Lower leg skin (tissue), 3 donors: Measurements from ENCODE around the gene HPX.

ENCODE experiments used
- CTCF ChIP-seq, 3 donors: fragments of 450-650 bp; IDR thresholded peaks; one replicate each; pipeline ENCODE4 v1.5.1; 2016; ENCODE audit warnings: antibody characterized with exemption in 3 of 3, mild to moderate bottlenecking in 3 of 3, moderate library complexity in 2 of 3
- POLR2A ChIP-seq, 2 donors: fragments of 450-650 bp; IDR thresholded peaks; one replicate each; pipeline ENCODE4 v1.6.1; 2016 to 2017; ENCODE audit warnings: antibody characterized with exemption in 2 of 2, mild to moderate bottlenecking in 1 of 2, moderate library complexity in 1 of 2

GRCh38 chr11:6405052-6405667, 35.6 kb downstream of the HPX start:
- TF ChIP-seq CTCF (IDR thresholded peaks at IDR 0.05) = no peak
- TF ChIP-seq POLR2A (IDR thresholded peaks at IDR 0.05) = no peak
